Activated CD4-positive, alpha-beta memory T cell treated with anti-CD3 and anti-CD28 coated beads for 36 hours (primary cell): Measurements from ENCODE around the gene MAP4K5. TPM values are rescaled to one million over a fixed set of nuclear protein-coding genes. Genes with fewer than 3 reads are reported as not detected.
"Not testable (repeated sequence)": the region's sequence is repeated elsewhere in the genome, so short reads cannot be mapped to it uniquely, and the experiment has no call there.

ENCODE experiments used
- CTCF ChIA-PET: fragments of 350-600 bp; sonication (Branson Sonifier 250); formaldehyde crosslinking; loops from one replicate; lab custom pipeline; 2021; ENCODE audit warnings: antibody characterized with exemption, inconsistent platforms; lab: Charles Lee
- POLR2A ChIA-PET: fragments of 350-600 bp; sonication (Branson Sonifier 250); formaldehyde crosslinking; loops from one replicate; lab custom pipeline; 2021; ENCODE audit warnings: antibody characterized with exemption; lab: Charles Lee
- DNase-seq: peaks from one replicate; pipeline ENCODE4 v3.0.0-alpha.2; 2020
- H3K27ac Mint-ChIP-seq: one replicate; pipeline ENCODE4 v1.8.0; 2021; ENCODE audit warnings: mixed read lengths
- H3K27me3 Mint-ChIP-seq: one replicate; pipeline ENCODE4 v1.8.0; 2021; ENCODE audit warnings: mixed read lengths
- H3K36me3 Mint-ChIP-seq: one replicate; pipeline ENCODE4 v1.8.0; 2021; ENCODE audit warnings: mixed read lengths
- H3K4me1 Mint-ChIP-seq: one replicate; pipeline ENCODE4 v1.8.0; 2021; ENCODE audit warnings: low read depth, mixed read lengths
- H3K4me3 Mint-ChIP-seq: one replicate; pipeline ENCODE4 v1.8.0; 2021; ENCODE audit warnings: mild to moderate bottlenecking, mixed read lengths
- H3K9me3 Mint-ChIP-seq: one replicate; pipeline ENCODE4 v1.8.0; 2021; ENCODE audit warnings: mixed read lengths
- intact Hi-C: fragments of 100-400 bp; cut with micrococcal nuclease; formaldehyde crosslinking; loops from one replicate; pipeline ENCODE4 v1.15.1; 2023
- total RNA-seq, 2 experiments: library from RNA; stranded (reverse); gene quantifications; one replicate each; pipeline ENCODE4 v1.2.3, GENCODE V29; 2021

Gene MAP4K5
- total RNA-seq, 2 experiments from 2014 or later, result 14.6 to 15.6 TPM

DNA sequence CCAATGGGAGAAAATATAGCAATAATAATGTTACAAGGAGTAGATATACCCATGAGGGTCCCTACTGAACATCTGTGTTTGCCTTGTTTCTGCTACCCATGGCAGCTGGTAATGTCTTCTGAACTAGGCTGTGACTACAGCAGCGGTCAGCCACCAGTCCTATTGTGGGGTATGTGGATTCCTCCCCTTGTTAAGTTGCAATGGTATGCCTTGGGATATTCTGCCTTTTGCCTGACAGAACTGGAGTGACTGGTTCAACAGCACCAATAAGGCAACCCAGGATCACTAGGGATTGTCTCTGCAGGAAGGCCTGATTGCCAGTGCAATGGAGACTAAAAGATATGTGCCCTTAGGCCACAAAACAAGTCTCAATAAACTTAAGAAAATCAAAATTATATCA lies 17.9 kb upstream of the MAP4K5 start:
- H3K36me3 Mint-ChIP-seq, result no peaks in the 10 kb centered on the region
- no peak overlapping the region for H3K27ac Mint-ChIP-seq
- POLR2A ChIA-PET, result no interaction called here

DNA sequence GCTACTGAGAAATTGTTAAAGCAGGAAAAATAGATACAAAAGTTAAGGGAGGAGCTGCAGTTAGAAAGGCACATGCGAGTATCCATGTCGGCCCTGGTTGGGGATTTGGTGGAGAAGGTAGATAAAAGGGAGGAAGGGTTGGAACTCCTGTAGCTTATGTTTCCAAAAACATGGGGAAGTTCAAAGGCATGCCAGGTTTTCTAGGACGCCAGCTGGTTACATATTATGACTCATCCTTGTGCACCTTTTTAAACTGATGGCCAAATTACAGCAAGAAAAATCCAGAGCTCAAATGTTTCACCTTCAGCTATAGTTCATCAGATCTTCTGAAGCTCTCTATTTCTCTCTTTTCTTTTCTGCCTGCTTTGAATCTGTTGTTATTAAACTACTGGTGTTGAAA lies 13.2 kb upstream of the MAP4K5 start:
- H3K27me3 Mint-ChIP-seq, result no peaks in the 10 kb centered on the region
- CTCF ChIA-PET, result interaction anchor here (1.1 to 10.9 kb wide), 3 partner anchors 34 to 230 kb away, joined by 3 to 165 read pairs (median 4); no protein-coding TSS in a partner anchor
- H3K27ac Mint-ChIP-seq, result no peak overlapping the region
- H3K4me3 Mint-ChIP-seq, result no peak overlapping the region
- peaks cover 9% of the 10 kb centered on the region for H3K4me1 Mint-ChIP-seq
- DNase-seq, result no peak
- POLR2A ChIA-PET, result no interaction called here
- intact Hi-C loops, result no loop called here
- H3K9me3 Mint-ChIP-seq, result no peaks in the 10 kb centered on the region
- no peaks in the 10 kb centered on the region for H3K36me3 Mint-ChIP-seq

More for the DNA sequence above, 17.9 kb upstream of the MAP4K5 start:
- DNase-seq, result no peak
- H3K9me3 Mint-ChIP-seq, result peaks cover 3% of the 10 kb centered on the region
- CTCF ChIA-PET, result interaction anchor here (1.5 kb wide), 1 partner anchor 224 kb away, joined by 5 read pairs; no protein-coding TSS in a partner anchor
- peaks cover 16% of the 10 kb centered on the region for H3K27me3 Mint-ChIP-seq
- peaks cover 6% of the 10 kb centered on the region for H3K4me1 Mint-ChIP-seq
- no peak overlapping the region for H3K4me3 Mint-ChIP-seq
- intact Hi-C loops, result no loop called here

DNA sequence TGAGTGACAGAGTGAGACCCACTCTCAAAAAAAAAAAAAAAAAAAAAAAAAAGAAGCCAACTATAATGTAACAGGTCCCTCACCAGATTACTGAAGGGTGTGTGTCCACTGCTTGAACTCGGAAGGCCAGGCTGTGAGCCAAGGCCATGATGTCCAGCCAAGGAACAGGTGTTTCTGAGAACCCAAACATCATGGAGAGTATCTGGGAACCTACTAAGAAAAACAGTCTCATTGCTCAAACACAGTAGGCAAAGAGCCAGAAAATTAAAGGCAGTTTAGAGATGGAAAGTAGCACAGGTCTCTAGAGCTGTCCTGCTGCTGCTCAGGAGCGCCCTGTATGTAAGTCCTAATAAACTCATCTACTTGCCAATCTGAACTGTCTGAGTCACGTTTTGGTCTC lies 12.5 kb upstream of the MAP4K5 start:
- ChIA-PET CTCF (interaction anchor here (0.7 to 10.9 kb wide), 5 partner anchors 35 to 402 kb away, joined by 3 to 165 read pairs (median 3); no protein-coding TSS in a partner anchor), POLR2A (no interaction called here)
- Mint-ChIP-seq H3K36me3 (no peaks in the 10 kb centered on the region), H3K4me1 (peaks cover 9% of the 10 kb centered on the region), H3K4me3 (no peak overlapping the region), H3K27me3 (no peaks in the 10 kb centered on the region), H3K27ac (no peak overlapping the region), H3K9me3 (no peaks in the 10 kb centered on the region)
- no peak for DNase-seq
- intact Hi-C loops, result no loop called here

DNA sequence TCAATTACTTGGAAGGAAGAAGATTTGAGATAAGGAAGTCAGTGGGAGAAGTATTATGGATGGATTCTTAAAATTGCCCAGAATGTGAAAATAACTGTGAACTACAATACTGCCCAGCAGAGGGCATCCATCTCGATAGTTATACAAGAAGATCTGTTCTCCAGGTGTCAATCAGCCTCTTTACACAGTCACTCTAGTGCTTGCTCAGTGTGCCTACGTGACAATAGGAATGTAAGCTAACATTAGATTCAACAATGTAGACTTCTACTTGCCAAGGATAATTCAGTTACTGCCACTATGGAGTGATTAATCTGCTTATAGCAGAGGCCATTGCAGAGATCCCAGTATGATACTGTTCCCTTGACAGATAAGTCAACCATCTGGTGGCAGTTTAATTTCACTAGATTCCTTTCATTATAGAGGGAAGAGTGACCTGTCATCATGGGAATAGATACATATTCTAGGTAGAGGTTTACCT lies 10.6 kb upstream of the MAP4K5 start:
- ChIA-PET POLR2A (no interaction called here), CTCF (interaction anchor here (0.6 to 10.9 kb wide), 23 partner anchors 9 to 316 kb away, joined by 3 to 165 read pairs (median 4); partner anchors contain the start of genes ATL1 and MAP4K5)
- no peak overlapping the region for H3K4me3 Mint-ChIP-seq
- intact Hi-C loops, result loop anchor here (1.0 kb wide), 3 partner anchors 230 to 318 kb away; no protein-coding TSS in a partner anchor
- peaks cover 9% of the 10 kb centered on the region for H3K4me1 Mint-ChIP-seq
- peak; percentile 20 for DNase-seq
- no peaks in the 10 kb centered on the region for H3K27me3 Mint-ChIP-seq
- H3K9me3 Mint-ChIP-seq, result peaks cover 3% of the 10 kb centered on the region
- H3K27ac Mint-ChIP-seq, result no peak overlapping the region
- H3K36me3 Mint-ChIP-seq, result no peaks in the 10 kb centered on the region

DNA sequence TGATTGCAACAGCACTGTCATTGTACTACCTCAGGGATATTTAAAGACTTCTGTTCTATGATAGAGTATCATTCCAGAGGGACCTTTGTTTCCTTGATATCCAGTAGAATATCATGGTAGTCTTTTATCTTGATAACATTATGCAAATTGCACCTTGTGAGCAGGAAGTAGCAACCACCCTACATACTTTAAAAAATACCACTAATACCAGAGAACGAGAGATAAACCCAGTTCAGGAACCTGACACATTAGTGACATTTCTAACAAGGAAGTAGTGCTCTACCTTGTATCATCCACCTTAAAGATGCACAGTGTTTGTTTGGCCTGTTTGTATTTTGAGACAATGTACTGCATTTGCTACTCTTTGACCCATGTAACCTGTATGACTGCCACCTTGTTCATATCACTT lies 8.8 kb upstream of the MAP4K5 start:
- intact Hi-C loops, result no loop called here
- Mint-ChIP-seq H3K9me3 (peaks cover 3% of the 10 kb centered on the region), H3K36me3 (no peaks in the 10 kb centered on the region), H3K4me3 (no peak overlapping the region), H3K27ac (no peak overlapping the region), H3K4me1 (peaks cover 9% of the 10 kb centered on the region), H3K27me3 (no peaks in the 10 kb centered on the region)
- ChIA-PET POLR2A (interaction anchor here (0.8 kb wide), 1 partner anchor 21 kb away, joined by 3 read pairs; no protein-coding TSS in a partner anchor), CTCF (interaction anchor here (0.6 to 10.9 kb wide), 6 partner anchors 10 to 318 kb away, joined by 3 to 165 read pairs (median 4); no protein-coding TSS in a partner anchor)
- DNase-seq, result no peak

DNA sequence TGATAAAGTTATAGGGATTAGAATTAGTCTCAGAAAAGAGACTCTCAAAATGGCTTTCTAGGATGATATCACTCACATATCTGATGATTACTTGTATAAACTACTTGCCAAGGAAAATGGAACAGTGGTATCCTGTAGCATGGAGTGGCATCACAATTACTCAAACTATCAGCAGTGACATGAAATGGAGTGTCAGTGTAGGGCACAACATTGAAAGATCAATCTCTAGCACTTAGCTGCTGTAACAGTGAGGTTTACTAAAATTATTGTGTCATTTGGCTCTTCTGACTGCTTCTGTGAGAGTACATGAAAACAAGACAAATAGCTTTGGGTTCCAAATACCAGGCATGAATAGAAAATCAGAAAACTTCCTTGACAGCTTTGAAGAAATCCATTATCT lies 6.7 kb upstream of the MAP4K5 start:
- Mint-ChIP-seq H3K4me3 (no peak overlapping the region), H3K9me3 (peaks cover 5% of the 10 kb centered on the region), H3K36me3 (no peaks in the 10 kb centered on the region), H3K27me3 (no peaks in the 10 kb centered on the region), H3K4me1 (peaks cover 9% of the 10 kb centered on the region), H3K27ac (no peak overlapping the region)
- CTCF ChIA-PET, result interaction anchor here (1.0 to 10.9 kb wide), 2 partner anchors 219 to 236 kb away, joined by 5 to 165 read pairs; no protein-coding TSS in a partner anchor
- no peak for DNase-seq
- intact Hi-C loops, result no loop called here
- POLR2A ChIA-PET, result no interaction called here

DNA sequence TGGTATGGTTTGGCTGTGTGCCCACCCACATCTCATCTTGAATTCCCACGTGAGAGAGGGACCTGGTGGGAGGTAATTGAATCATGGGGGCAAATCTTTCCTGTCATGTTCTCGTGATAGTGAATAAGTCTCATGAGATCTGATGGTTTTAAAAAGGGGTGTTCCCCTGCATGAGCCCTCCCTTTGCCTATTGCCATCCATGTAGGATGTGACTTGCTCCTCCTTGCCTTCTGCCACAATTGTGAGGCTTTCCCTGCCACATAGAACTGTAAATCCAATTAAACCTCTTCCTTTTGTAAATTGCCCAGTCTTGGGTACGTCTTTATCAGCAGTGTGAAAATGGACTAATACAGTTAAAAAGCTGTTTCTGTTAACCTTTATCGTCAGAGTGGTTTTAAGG lies 5.7 kb upstream of the MAP4K5 start:
- H3K27ac Mint-ChIP-seq, POLR2A ChIA-PET, H3K27me3 Mint-ChIP-seq, H3K36me3 Mint-ChIP-seq, H3K9me3 Mint-ChIP-seq, DNase-seq, intact Hi-C loops, H3K4me3 Mint-ChIP-seq: not testable (repeated sequence)
- H3K4me1 Mint-ChIP-seq, result peaks cover 12% of the 10 kb centered on the region
- CTCF ChIA-PET, result interaction anchor here (0.8 to 10.9 kb wide), 4 partner anchors 11 to 237 kb away, joined by 3 to 165 read pairs (median 4); no protein-coding TSS in a partner anchor

DNA sequence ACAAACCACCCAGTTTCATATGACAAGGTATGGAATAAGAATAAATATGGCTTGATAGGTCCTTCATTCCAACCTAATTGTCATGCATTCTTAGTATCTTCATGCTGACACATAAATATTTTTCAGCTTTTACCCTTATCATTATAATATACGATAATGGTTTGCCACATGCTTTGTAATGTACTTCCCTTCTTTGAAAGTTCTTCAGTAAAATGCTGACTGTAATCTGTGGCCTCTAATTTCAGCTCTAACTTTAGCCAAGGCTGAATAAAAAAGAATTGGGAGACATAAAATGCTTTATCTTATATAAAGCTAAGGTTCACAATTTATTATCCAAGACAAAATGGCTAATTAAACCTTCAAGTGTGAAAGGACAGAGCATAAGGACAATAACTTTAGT lies 2.6 kb upstream of the MAP4K5 start:
- H3K27me3 Mint-ChIP-seq, result no peaks in the 10 kb centered on the region
- no peak for DNase-seq
- no peaks in the 10 kb centered on the region for H3K36me3 Mint-ChIP-seq
- H3K4me3 Mint-ChIP-seq, result no peak overlapping the region
- peaks cover 5% of the 10 kb centered on the region for H3K9me3 Mint-ChIP-seq
- intact Hi-C loops, result loop anchor here (5.0 kb wide), 2 partner anchors 138 to 418 kb away; partner anchors contain the start of genes CDKL1 and VCPKMT
- peaks cover 24% of the 10 kb centered on the region for H3K4me1 Mint-ChIP-seq
- ChIA-PET CTCF (interaction anchor here (1.0 kb wide), 1 partner anchor 217 kb away, joined by 4 read pairs; no protein-coding TSS in a partner anchor), POLR2A (no interaction called here)
- H3K27ac Mint-ChIP-seq, result no peak overlapping the region

DNA sequence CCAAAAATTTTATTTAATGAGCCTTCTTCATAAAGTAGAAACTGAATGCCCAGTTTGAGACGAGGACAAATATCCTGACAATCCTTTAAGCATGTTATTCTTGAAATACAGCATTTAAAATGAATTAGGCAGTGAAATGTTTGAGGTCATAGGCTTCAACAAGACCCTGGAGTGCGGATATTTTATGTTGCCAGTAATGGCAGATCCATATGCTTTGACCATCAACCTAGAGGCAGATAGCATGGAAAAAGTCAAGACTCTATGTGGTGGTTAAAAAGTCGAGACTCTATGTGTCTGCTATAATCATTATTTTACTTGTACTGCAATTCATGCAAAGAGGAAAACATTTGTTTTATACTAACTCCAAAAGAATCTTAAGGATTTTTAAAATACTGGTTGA lies 2.0 kb upstream of the MAP4K5 start:
- CTCF ChIA-PET, result interaction anchor here (1.0 kb wide), 1 partner anchor 216 kb away, joined by 4 read pairs; no protein-coding TSS in a partner anchor
- POLR2A ChIA-PET, result no interaction called here
- no peak overlapping the region for H3K4me3 Mint-ChIP-seq
- no peaks in the 10 kb centered on the region for H3K36me3 Mint-ChIP-seq
- no peak for DNase-seq
- H3K4me1 Mint-ChIP-seq, result peaks cover 30% of the 10 kb centered on the region
- intact Hi-C loops, result loop anchor here (5.0 kb wide), 2 partner anchors 137 to 417 kb away; partner anchors contain the start of genes CDKL1 and VCPKMT
- no peaks in the 10 kb centered on the region for H3K27me3 Mint-ChIP-seq
- H3K9me3 Mint-ChIP-seq, result peaks cover 5% of the 10 kb centered on the region
- H3K27ac Mint-ChIP-seq, result no peak overlapping the region

DNA sequence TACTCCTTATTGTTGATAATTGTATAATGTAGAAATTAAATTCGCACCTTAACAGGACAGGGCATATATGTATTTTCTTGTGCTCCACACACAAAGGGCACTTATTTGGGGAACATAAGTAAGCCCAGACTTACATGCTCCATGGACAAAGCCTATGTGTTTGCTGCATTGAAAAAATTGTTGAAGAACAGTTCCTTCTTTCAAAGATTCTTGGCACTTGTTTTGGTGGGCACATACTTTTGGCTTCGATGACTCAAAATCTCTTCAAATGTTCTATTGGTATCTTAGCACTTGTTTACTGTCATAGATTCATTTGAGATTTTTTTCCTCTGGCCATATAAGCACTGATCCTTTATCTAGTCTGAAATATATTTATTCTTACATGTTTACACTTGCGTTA lies 1.4 kb upstream of the MAP4K5 start:
- ChIA-PET POLR2A (no interaction called here), CTCF (interaction anchor here (0.8 to 2.9 kb wide), 3 partner anchors 123 to 221 kb away, joined by 3 to 34 read pairs (median 5); no protein-coding TSS in a partner anchor)
- no peak for DNase-seq
- H3K4me1 Mint-ChIP-seq, result peaks cover 36% of the 10 kb centered on the region
- H3K36me3 Mint-ChIP-seq, result peaks cover 1% of the 10 kb centered on the region
- H3K9me3 Mint-ChIP-seq, result peaks cover 5% of the 10 kb centered on the region
- intact Hi-C loops, result loop anchor here (2.0 to 5.0 kb wide), 3 partner anchors 137 to 681 kb away; partner anchors contain the start of genes CDKL1, NEMF and VCPKMT
- H3K4me3 Mint-ChIP-seq, result no peak overlapping the region
- no peak overlapping the region for H3K27ac Mint-ChIP-seq
- no peaks in the 10 kb centered on the region for H3K27me3 Mint-ChIP-seq

DNA sequence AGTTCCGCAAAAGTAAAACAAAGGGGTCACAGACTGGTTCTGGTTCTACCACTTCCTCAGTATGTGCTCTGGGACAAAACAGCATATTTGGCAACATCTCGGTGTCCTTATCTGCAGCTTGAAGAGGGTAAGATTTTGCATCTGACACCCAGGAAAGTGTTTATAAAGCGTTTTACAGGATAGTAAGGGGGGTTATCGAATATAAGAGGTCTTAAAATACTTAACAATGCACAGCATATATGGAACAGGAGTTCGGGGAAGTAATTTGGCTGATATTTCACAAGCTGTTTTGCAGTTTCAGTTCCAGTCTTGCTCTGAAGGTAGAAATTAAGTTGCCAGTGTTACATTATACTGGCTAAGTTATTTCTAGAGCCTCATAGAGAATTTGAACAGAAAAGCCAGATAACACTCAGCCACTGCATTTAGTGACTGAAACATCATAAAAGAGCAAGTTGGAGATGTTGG lies 904 bp upstream of the MAP4K5 start:
- ChIA-PET CTCF (interaction anchor here (0.8 to 2.9 kb wide), 3 partner anchors 123 to 220 kb away, joined by 3 to 34 read pairs (median 5); no protein-coding TSS in a partner anchor), POLR2A (no interaction called here)
- peak overlapping the region; percentile 77 for H3K4me3 Mint-ChIP-seq
- H3K27ac Mint-ChIP-seq, result no peak overlapping the region
- no peak for DNase-seq
- peaks cover 5% of the 10 kb centered on the region for H3K9me3 Mint-ChIP-seq
- H3K4me1 Mint-ChIP-seq, result peaks cover 38% of the 10 kb centered on the region
- H3K36me3 Mint-ChIP-seq, result peaks cover 1% of the 10 kb centered on the region
- intact Hi-C loops, result loop anchor here (2.0 to 5.0 kb wide), 3 partner anchors 136 to 680 kb away; partner anchors contain the start of genes CDKL1, NEMF and VCPKMT
- H3K27me3 Mint-ChIP-seq, result no peaks in the 10 kb centered on the region
